IMR-90 (cell line): ENCODE results near the gene URB1.

Experiments
- BHLHE40 ChIP-seq: fragments of 150-350 bp; IDR thresholded peaks from 2 replicates; pipeline ENCODE4 v1.6.1; 2016; ENCODE audit warnings: mild to moderate bottlenecking, low read depth, low read length
- CHD1 ChIP-seq: IDR thresholded peaks from 2 replicates; pipeline ENCODE4 v1.6.1; 2012; ENCODE audit warnings: low read depth, low read length, improper control_type of control experiment
- FOS ChIP-seq: fragments of 150-350 bp; IDR thresholded peaks from 2 replicates; pipeline ENCODE4 v1.6.1; 2016; ENCODE audit warnings: low read depth, low read length
- MAFK ChIP-seq: IDR thresholded peaks from 2 replicates; pipeline ENCODE4 v1.6.1; 2012; ENCODE audit warnings: low read depth, low read length, improper control_type of control experiment
- MAZ ChIP-seq: IDR thresholded peaks from 2 replicates; pipeline ENCODE4 v1.6.1; 2012; ENCODE audit warnings: low read depth, mild to moderate bottlenecking, low read length, improper control_type of control experiment, moderate library complexity, borderline replicate concordance
- MXI1 ChIP-seq: IDR thresholded peaks from 2 replicates; pipeline ENCODE4 v1.6.1; 2012; ENCODE audit warnings: low read depth, mild to moderate bottlenecking, low read length, moderate library complexity, borderline replicate concordance
- POLR2A ChIP-seq: IDR thresholded peaks from 2 replicates; pipeline ENCODE4 v1.6.1; 2012; ENCODE audit warnings: mild to moderate bottlenecking, low read depth, low read length
- RAD21 ChIP-seq: IDR thresholded peaks from 2 replicates; pipeline ENCODE4 v1.6.1; 2012; ENCODE audit warnings: low read length, improper control_type of control experiment
- RFX5 ChIP-seq: IDR thresholded peaks from 2 replicates; pipeline ENCODE4 v1.8.0; 2012; ENCODE audit warnings: low read depth, mild to moderate bottlenecking, low read length, moderate library complexity
- TF ChIP-seq, protein P1 (sequence below): conservative IDR thresholded peaks from 2 replicates; pipeline ENCODE4 v1.5.1; 2012; ENCODE audit warnings: mild to moderate bottlenecking, low read depth, low read length, improper control_type of control experiment
- TF ChIP-seq, protein P2 (sequence below): fragments of 150-350 bp; IDR thresholded peaks from 2 replicates; pipeline ENCODE4 v1.6.1; 2017; ENCODE audit warnings: mild to moderate bottlenecking, antibody characterized with exemption, low read length, low read depth
- TF ChIP-seq, protein P3 (sequence below): fragments of 150-350 bp; IDR thresholded peaks from 2 replicates; pipeline ENCODE4 v1.6.1; 2016; ENCODE audit warnings: low read depth, mild to moderate bottlenecking, low read length, moderate library complexity, borderline replicate concordance

DNA sequence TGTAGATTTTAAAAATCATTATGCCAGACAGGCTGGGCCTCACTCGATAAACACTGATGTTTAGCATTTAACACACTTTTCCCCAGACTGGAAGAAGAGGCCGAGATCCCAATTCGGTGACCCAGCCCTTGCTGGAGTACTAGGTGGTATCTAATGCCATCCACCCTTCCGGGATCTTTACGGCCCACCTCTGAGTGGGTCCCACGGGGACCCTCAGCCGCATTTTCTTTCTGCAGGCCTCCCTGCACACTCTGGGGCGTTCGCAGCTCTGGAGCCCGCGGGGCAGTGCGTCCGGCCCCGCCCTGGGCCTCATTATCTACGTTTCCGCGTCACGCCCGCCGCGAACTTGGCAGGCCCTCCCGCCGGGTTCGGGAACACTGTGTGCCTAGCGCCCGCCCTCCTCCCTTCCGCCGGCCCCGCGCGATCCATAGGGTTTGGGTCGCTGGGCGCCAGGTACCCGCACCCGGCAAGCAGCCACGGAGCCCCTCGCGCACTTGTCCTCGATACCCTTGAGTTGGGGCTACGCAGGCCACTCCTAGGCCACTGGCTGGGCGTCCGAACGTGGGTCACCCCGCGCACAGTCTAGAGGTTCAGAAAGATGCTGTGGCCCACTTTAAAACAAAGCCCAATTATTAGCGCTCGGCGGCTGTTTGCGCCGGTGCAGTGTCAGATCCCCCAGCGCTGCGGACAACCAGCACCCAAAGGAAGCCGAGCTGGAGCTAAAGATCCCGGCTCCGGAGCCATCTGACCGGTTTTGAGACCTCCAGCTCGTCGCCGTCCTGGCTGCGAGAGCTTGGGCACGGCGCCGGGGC lies 18.7 kb upstream of the URB1 start:
- TF ChIP-seq, protein P1, sequence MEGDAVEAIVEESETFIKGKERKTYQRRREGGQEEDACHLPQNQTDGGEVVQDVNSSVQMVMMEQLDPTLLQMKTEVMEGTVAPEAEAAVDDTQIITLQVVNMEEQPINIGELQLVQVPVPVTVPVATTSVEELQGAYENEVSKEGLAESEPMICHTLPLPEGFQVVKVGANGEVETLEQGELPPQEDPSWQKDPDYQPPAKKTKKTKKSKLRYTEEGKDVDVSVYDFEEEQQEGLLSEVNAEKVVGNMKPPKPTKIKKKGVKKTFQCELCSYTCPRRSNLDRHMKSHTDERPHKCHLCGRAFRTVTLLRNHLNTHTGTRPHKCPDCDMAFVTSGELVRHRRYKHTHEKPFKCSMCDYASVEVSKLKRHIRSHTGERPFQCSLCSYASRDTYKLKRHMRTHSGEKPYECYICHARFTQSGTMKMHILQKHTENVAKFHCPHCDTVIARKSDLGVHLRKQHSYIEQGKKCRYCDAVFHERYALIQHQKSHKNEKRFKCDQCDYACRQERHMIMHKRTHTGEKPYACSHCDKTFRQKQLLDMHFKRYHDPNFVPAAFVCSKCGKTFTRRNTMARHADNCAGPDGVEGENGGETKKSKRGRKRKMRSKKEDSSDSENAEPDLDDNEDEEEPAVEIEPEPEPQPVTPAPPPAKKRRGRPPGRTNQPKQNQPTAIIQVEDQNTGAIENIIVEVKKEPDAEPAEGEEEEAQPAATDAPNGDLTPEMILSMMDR: no peak
- TF ChIP-seq MXI1: no peak
- no peak for TF ChIP-seq FOS
- no peak for TF ChIP-seq BHLHE40
- TF ChIP-seq, protein P2, sequence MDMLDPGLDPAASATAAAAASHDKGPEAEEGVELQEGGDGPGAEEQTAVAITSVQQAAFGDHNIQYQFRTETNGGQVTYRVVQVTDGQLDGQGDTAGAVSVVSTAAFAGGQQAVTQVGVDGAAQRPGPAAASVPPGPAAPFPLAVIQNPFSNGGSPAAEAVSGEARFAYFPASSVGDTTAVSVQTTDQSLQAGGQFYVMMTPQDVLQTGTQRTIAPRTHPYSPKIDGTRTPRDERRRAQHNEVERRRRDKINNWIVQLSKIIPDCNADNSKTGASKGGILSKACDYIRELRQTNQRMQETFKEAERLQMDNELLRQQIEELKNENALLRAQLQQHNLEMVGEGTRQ: no peak
- TF ChIP-seq POLR2A: peak; percentile 16
- TF ChIP-seq CHD1: no peak
- no peak for TF ChIP-seq MAFK
- TF ChIP-seq RFX5: no peak
- TF ChIP-seq MAZ: no peak
- TF ChIP-seq, protein P3, sequence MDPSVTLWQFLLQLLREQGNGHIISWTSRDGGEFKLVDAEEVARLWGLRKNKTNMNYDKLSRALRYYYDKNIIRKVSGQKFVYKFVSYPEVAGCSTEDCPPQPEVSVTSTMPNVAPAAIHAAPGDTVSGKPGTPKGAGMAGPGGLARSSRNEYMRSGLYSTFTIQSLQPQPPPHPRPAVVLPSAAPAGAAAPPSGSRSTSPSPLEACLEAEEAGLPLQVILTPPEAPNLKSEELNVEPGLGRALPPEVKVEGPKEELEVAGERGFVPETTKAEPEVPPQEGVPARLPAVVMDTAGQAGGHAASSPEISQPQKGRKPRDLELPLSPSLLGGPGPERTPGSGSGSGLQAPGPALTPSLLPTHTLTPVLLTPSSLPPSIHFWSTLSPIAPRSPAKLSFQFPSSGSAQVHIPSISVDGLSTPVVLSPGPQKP: no peak
- no peak for TF ChIP-seq RAD21
